Measurements from ENCODE around the gene FNIP2. TPM values are rescaled to one million over a fixed set of nuclear protein-coding genes. Genes with fewer than 3 reads are reported as not detected.
A peak's percentile ranks its signal among the peaks of the same experiment; 100 is the strongest.

FNIP2 gene
- total RNA-seq, 1 donor from 2014 or later: 50.7 TPM

- peak; percentile 54 for ATAC-seq
- no peak for DNase-seq
- intact Hi-C loops (cut with micrococcal nuclease): loop anchor here (5.0 to 10.0 kb wide), 4 partner anchors 82 to 601 kb away; no protein-coding TSS in a partner anchor
Observed at GRCh38 chr4:158854236-158854635, 85.4 kb downstream of the FNIP2 start.

DNA sequence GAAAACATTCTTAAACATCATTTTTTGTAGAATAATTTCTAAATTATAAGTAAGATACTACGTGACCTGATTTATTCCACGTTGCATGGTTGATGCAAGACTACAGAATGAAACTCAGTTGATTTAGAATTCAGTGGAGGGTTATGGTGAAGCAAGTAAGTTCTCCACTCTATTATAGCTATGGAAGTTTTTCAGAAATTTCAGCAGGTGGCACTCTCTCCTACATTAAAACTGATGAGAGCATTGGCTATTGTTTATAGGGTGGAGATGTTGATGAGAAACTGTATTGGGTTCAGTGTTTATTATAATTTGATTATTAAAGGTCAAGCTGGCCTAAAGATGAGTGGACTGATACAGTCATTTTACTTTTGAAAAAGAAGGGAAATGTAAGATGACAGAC is 88.0 kb downstream of the FNIP2 start:
- intact Hi-C loops (cut with micrococcal nuclease): loop anchor here (10.0 kb wide), 3 partner anchors 318 to 598 kb away; no protein-coding TSS in a partner anchor
- ATAC-seq (peak; percentile 60), DNase-seq (no peak)

DNA sequence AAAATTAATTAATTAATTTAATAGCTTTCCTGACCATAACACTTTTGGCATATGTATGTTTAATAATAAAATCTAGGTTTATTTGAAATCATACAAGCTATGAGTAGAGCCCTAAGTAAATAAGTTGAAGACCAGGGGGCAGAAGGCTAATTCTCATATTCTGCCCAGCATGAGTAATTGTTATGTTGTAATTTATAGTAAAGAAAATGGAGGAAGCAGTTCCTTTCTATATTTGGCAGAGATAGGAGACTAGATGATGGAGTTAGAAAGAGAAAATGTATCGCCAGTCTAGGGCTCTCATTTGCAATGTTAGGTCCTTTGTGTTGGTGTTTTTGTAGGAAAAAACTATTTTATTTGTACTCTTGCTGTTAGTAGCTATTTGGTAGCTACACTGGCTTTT is 89.1 kb downstream of the FNIP2 start:
- no peak for DNase-seq
- intact Hi-C loops (cut with micrococcal nuclease): loop anchor here (10.0 kb wide), 3 partner anchors 317 to 597 kb away; no protein-coding TSS in a partner anchor
- no peak for ATAC-seq

- intact Hi-C loops (cut with micrococcal nuclease): loop anchor here (10.0 kb wide), 3 partner anchors 316 to 596 kb away; no protein-coding TSS in a partner anchor
- ATAC-seq (no peak), DNase-seq (no peak)
Observed at GRCh38 chr4:158858410-158859199, 89.8 kb downstream of the FNIP2 start.

GRCh38 chr4:158859661-158860060 is 90.8 kb downstream of the FNIP2 start:
- ATAC-seq: no peak
- DNase-seq: no peak
- intact Hi-C loops (cut with micrococcal nuclease): loop anchor here (10.0 kb wide), 3 partner anchors 315 to 595 kb away; no protein-coding TSS in a partner anchor

- intact Hi-C loops (cut with micrococcal nuclease): no loop called here
- DNase-seq: no peak
- ATAC-seq: no peak
Observed at GRCh38 chr4:158860856-158861255, 92.0 kb downstream of the FNIP2 start.

GRCh38 chr4:158861281-158861680 is 92.5 kb downstream of the FNIP2 start:
- intact Hi-C loops (cut with micrococcal nuclease): no loop called here
- no peak for ATAC-seq

GRCh38 chr4:158861766-158862165 is 92.9 kb downstream of the FNIP2 start:
- ATAC-seq (no peak), DNase-seq (no peak)
- intact Hi-C loops (cut with micrococcal nuclease): no loop called here

More at GRCh38 chr4:158861281-158861680, 92.5 kb downstream of the FNIP2 start:
- no peak for DNase-seq

DNA sequence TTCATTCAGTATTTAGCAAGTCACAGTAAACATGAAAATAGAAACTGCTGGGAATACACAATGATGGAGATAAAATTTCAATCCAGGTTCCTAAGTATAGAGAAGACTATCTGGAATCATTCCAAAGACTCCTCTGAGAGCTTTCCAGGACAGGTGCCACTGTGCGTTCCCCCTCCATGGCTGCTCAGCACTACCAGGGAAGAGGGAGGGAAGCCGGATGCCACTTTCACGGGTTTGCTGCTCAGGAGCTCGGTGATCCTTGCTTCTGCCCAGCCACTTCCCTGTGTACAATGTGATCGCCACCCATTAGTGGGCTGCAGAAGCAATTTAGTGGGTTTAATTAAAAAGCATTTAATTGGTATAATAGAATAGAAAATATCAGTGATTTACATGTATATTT is 94.5 kb downstream of the FNIP2 start:
- intact Hi-C loops (cut with micrococcal nuclease): no loop called here
- ATAC-seq (no peak), DNase-seq (no peak)

GRCh38 chr4:158865520-158866177 is 96.8 kb downstream of the FNIP2 start:
- DNase-seq (no peak), ATAC-seq (no peak)
- intact Hi-C loops (cut with micrococcal nuclease): no loop called here

- intact Hi-C loops (cut with micrococcal nuclease): no loop called here
- DNase-seq (no peak), ATAC-seq (no peak)
Observed at GRCh38 chr4:158869001-158869400, 100.2 kb downstream of the FNIP2 start.

- intact Hi-C loops (cut with micrococcal nuclease): no loop called here
- no peak for DNase-seq
- ATAC-seq: no peak
Observed at GRCh38 chr4:158869761-158870160, 100.9 kb downstream of the FNIP2 start.

DNA sequence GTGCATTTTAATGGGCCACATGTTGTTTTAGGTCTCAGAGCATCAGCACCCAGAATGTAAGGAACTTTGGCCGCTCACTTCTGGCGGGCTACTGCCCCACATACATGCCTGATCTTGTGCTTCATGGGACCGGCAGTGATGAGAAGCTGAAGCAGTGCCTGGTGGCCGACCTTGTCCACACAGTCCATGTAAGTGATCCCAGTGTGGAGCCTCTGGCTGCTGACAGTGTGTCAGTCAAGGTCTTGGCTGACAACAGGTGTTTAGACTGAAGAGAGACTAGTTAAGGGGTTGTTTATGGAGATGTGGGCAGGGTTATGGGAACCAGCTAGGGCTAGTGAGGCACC is 101.4 kb downstream of the FNIP2 start:
- intact Hi-C loops (cut with micrococcal nuclease): no loop called here
- DNase-seq (no peak), ATAC-seq (no peak)

DNA sequence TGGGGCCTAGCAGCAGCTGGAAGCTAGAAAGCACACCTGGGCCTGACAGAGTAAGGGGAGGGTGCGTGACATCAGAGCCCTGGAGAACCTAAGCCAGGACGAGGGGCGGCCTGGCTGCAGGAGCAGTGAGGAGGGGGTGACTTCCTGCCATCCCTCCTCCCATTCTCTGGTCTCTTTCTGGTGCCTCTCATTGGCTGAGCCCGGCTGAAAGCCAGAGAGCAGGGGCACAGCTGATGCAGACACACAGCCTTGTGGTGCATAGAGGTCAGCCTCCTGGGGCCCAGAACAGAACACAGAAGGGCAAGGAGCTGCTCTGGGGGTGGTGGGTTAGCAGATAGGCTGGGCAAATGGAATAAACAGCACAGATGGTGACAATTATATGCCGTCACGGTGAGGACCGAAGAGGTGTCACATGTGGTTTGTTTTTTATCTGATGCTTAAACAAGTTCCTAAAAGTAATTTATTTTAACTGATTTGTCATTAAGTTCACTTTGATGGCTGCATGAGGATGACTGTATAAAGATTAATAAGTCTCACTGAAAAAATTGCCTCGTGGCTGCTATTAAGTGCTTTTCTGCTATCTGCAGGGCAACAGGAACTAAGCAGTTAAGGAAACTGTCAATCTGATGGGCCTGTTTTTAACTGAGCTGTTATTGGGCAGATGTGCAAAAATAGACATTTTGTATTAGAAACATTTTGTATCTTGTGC is 102.0 kb downstream of the FNIP2 start:
- ATAC-seq (no peak), DNase-seq (no peak)
- intact Hi-C loops (cut with micrococcal nuclease): no loop called here

- no peak for DNase-seq
- intact Hi-C loops (cut with micrococcal nuclease): no loop called here
- peak; percentile 38 for ATAC-seq
Observed at GRCh38 chr4:158871335-158871724, 102.5 kb downstream of the FNIP2 start.

DNA sequence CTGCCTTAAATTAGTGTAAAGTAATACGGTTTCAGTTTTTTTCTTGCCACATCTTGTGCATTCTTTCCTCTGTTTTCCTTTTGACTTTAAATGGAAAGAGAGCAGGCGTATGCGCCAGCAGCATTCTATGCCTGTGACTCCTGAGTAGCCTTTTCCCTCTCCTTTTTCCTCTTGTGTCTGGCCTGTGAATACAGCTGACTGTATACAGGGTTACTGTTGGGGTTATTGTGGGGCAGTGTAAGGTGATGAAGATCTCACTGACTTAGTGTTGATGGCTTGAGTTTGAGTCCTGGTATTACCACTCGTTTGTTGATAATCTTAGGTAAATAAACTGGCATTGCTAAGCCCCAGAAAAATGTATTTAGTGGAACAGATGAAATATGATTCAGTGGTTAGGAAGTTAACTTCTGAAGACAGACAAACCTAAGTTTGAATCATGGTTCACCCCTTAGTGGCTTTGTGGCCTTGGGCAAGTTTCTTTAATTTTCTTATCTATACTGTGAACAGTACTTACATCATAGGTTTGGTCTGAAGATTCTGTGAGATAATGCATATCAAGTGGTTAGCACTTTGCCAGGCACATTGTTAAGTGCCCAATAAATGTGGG is 105.1 kb downstream of the FNIP2 start:
- intact Hi-C loops (cut with micrococcal nuclease): no loop called here
- ATAC-seq (no peak), DNase-seq (no peak)

- no peak for ATAC-seq
- intact Hi-C loops (cut with micrococcal nuclease): no loop called here
Observed at GRCh38 chr4:158875026-158875425, 106.2 kb downstream of the FNIP2 start.

DNA sequence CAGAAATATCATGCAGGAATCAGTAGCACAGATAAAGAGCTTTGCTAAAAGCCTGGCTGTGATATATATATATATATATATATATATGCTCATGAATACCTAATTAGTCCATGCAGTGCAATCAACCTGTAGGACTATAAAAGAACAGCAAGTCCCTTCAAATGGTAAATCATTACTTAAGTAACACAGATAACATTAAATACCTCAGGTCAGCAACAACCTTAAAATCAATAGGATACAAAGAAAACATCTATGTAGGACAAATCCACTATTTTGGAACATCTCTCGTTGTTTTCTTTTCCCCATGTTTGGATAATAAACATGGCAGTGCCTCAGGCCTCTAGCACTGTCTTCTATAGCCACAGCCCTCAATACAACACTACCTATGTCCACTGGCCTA is 106.6 kb downstream of the FNIP2 start:
- ATAC-seq (no peak), DNase-seq (no peak)
- intact Hi-C loops (cut with micrococcal nuclease): no loop called here

More at GRCh38 chr4:158875026-158875425, 106.2 kb downstream of the FNIP2 start:
- DNase-seq: no peak

GRCh38 chr4:158877069-158877468 is 108.2 kb downstream of the FNIP2 start:
- DNase-seq (no peak), ATAC-seq (no peak)
- intact Hi-C loops (cut with micrococcal nuclease): no loop called here

Measured in left ventricle myocardium superior (tissue), 1 donor.